ENCODE measurements around the gene DIS3L. TPM values are rescaled to one million over a fixed set of nuclear protein-coding genes. Genes with fewer than 3 reads are reported as not detected.

The DIS3L gene
- total and polyA plus RNA-seq, 2 donors (not counting 3 experiments of a cell fraction or from before 2014, with no cell fraction given), result 7.8 to 27.9 TPM

GRCh38 chr15:66362776-66363175, 69.4 kb downstream of the DIS3L start:
- no peak for FAIRE-seq
- BruUV-seq (replicated peaks), result no TSS peak
- H4K20me1 ChIP-seq (replicated peaks; ENCODE audit: control insufficient read depth, extremely low read depth, insufficient read depth, low read length), result no peaks in the 10 kb centered on the region
- dilution Hi-C loops (cut with MboI; ENCODE audit: extremely low pct_ligation_motif_present, low sequenced_read_pairs), result no loop called here
- no peak overlapping the region for H3K27ac ChIP-seq (ENCODE audit: insufficient read depth, low read depth, low read length)
- H3K4me1 ChIP-seq (ENCODE audit: control insufficient read depth, extremely low read depth, insufficient read depth, low read length), result no peaks in the 10 kb centered on the region
- no peaks in the 10 kb centered on the region for H3K9me3 ChIP-seq (replicated peaks; ENCODE audit: control insufficient read depth, insufficient read depth, low read length)
- DNase-seq (ENCODE audit: low read depth, low spot score), result no peak
- POLR2A ChIA-PET, result no interaction called here
- H3K79me2 ChIP-seq (ENCODE audit: control insufficient read depth, insufficient read depth, low read length), result no peaks in the 10 kb centered on the region
- no peaks in the 10 kb centered on the region for H3K27me3 ChIP-seq (ENCODE audit: control insufficient read depth in 2 of 2, insufficient read depth in 2 of 2, low read length in 2 of 2)
- intact Hi-C loops (cut with micrococcal nuclease), result no loop called here
- H2AFZ ChIP-seq (ENCODE audit: low read depth, low read length), result no peak overlapping the region
- H3K36me3 ChIP-seq (ENCODE audit: control insufficient read depth in 2 of 2, extremely low read depth in 1 of 2, insufficient read depth in 2 of 2, low read length in 2 of 2), result no peaks in the 10 kb centered on the region
- CTCF ChIA-PET, result interaction anchor here (1.1 kb wide), 1 partner anchor 23 kb away, joined by 3 read pairs; the partner anchor contains the start of gene MAP2K1
- no peak for TF ChIP-seq POLR2AphosphoS5 (IDR thresholded peaks at IDR 0.05; ENCODE audit: insufficient read depth, low read depth, low read length)
- TF ChIP-seq CTCF (IDR thresholded peaks at IDR 0.05; ENCODE audit: extremely low read depth in 1 of 2, insufficient read depth in 1 of 2, low read depth in 1 of 2, low read length in 2 of 2), result no peak
- no peak for TF ChIP-seq GATA2 (IDR thresholded peaks at IDR 0.05; ENCODE audit: insufficient read depth, insufficient read length, low read depth, low read length)
- no peak for TF ChIP-seq EZH2 (IDR thresholded peaks at IDR 0.05; ENCODE audit: borderline replicate concordance, low read depth, low read length, severe bottlenecking)
- TF ChIP-seq MAX (IDR thresholded peaks at IDR 0.05; ENCODE audit: insufficient read depth, insufficient read length), result no peak
- TF ChIP-seq POLR2A (IDR thresholded peaks at IDR 0.05; ENCODE audit: low read depth, low read length), result no peak
- TF ChIP-seq FOS (IDR thresholded peaks at IDR 0.05; ENCODE audit: borderline replicate concordance, insufficient read depth, low read length), result no peak
- no peak for TF ChIP-seq MYC (IDR thresholded peaks at IDR 0.05; ENCODE audit: low read depth, low read length)
- H3K9ac ChIP-seq (replicated peaks; ENCODE audit: extremely low read depth, insufficient read depth, low read length), result no peak overlapping the region
- no peaks in the 10 kb centered on the region for H3K9me1 ChIP-seq (replicated peaks; ENCODE audit: control insufficient read depth, extremely low read depth, insufficient read depth, low read length)
- no peak overlapping the region for H3K4me2 ChIP-seq (ENCODE audit: insufficient read depth, low read length)
- H3K4me3 ChIP-seq (replicated peaks in 1 of 3; ENCODE audit: insufficient read depth in 1 of 3, low read depth in 1 of 3, low read length in 3 of 3), result no peak overlapping the region
